Skeletal muscle cell (primary cell): Measurements from ENCODE around the gene FLG2.

Source experiments
- DNase-seq: peaks from one replicate; pipeline ENCODE4 v3.0.0-alpha.2; 2010; ENCODE audit warnings: low read depth
- H3K4me3 ChIP-seq: 2 replicates; pipeline ENCODE4 v1.5.1; 2011; ENCODE audit warnings: low read depth, mild to moderate bottlenecking, control low read depth, low read length, moderate library complexity

Gene FLG2

DNA sequence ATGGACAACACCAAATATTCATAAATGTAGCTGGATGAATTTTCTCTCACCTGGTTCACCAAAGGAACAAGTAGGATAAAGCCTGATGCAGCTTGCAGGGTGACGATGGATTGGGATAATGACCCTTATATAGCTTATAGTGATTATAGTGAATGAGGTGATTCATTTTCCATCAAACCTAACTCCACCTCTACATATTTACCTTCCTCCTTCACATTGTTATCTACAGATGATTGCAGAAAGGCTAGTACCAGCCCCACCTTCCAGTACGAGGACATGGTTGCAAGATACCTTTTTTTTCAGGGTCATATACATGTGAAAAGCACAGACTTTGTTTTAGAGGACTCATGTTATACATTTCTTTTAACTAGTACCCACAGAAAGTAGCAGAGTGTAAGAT is at the start of gene FLG2:
TSS of gene FLG2 (minus strand) at position 101 of the 400 bp plus-strand sequence. CDS start 1,122 bp downstream, outside the sequence.
- no peak for DNase-seq

DNA sequence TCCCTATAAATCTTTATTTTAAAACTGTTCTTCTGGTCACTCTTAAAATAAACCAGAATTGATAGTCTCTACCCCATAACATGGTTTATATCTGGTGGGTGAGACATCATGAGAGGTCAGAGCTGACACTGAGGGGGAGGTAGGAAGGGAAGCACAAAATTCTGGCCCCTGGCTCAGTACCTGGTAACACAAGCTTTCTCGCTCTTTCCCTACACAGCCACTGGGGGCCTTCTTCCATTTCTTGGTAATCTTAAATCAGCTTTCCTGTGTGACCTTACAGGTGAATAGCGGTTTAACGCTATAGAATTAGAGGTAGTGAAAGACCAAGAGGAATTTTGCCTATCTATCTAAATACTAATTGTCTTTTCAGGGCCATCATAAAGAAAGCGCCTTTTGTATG is 48.9 kb upstream of the FLG2 start:
- DNase-seq = no peak
- no peak overlapping the region for H3K4me3 ChIP-seq

More for the DNA sequence above, at the start of gene FLG2:
- H3K4me3 ChIP-seq = no peak within 1 kb of the TSS

DNA sequence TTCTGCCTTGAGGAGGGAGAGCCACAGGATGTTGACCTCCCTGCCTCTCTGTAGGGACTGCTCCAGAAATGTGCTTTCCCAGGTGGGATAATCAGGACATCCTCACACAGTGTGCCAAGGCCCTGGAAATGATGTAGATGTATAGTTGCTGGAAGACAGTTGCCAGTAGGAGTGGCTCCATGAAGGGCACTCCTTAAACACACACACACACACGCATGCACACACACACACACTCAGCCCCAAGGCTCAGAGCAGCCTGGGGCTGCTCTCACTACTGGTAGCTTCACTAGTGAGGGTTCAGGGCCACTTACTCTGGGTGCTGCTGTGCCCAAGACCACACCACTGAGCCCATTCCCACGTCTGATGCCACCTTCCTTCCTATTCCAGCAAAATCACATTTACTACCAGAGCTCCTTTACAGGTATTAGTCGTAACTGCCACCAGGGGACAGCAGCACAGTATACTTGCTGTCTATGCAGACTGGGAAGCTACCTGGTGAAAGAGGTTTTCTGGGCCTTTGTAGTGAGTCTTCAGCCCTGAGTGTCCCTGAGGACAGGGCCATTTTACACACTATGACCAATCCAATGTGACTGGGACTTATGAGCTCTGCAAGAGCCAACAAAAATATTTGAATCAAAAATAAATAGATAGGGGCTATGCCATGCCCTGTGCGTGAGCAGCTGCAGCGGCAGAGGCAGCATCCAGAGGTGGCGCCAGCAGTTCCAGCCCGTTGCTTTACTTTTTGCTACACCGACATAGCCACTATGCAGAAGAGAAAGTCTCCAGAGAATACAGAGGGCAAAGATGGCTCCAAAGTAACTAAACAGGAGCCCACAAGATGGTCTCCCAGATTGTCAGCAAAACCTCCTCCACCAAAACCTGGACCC is 39.2 kb upstream of the FLG2 start:
- no peak for DNase-seq
- H3K4me3 ChIP-seq = no peak overlapping the region

DNA sequence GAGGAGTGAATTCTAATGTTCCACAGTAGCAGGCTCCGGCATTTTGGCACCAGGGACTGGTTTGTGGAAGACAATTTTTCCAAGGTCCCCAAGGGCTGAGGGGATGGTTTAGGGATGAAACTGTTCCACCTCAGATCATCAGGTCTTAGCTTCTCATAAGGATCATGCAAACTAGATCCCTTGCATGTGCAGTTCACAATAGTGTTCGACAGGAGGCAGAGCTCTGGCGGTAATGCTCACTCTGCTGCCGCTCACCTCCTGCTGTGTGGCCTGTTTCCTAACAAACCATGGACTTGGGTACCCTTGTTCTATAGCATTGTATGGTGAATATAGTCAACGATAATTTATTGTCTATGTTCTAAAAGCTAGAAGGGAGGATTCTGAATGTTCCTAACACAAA is 37.7 kb upstream of the FLG2 start:
- no peak overlapping the region for H3K4me3 ChIP-seq

DNA sequence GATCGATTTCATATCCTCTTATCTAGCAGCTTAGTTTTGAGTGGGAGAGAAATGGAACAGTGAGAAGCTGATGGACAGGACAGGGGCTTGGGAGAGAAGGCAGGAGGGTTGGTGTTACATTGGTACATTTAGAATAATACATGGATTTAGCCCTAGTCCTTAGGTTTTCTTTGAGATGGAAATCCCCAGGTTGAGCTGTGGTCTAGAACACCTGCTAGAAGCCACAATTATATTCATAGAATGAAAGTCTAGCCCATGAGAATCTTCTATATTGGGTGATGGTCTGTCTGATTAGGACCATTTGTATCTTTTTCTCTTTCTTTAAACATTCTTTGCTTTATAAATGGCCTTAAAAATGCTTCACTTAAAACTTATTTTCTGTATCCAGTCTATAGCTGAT is 34.3 kb upstream of the FLG2 start:
- DNase-seq = no peak
- H3K4me3 ChIP-seq = no peak overlapping the region

More for the DNA sequence above, 37.7 kb upstream of the FLG2 start:
- no peak for DNase-seq

DNA sequence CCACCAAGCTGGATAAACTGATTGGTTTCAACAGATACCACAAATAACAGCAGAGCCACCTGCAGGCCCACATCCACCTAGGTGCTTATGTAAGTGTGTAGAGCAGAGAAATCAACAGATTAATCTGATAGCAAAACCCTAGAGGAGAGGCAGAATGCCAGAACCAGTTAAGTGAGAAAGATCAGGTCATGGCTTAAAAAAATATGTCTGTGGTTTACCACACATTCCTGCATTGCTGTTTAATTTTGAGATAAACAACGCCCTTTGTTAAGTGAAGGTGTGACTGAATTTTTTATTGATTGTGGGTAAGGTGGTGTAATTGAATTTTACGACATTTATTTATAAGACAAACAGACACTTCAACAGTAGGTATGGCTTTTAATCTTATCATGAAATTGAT is 33.1 kb upstream of the FLG2 start:
- H3K4me3 ChIP-seq = no peak overlapping the region
- DNase-seq = no peak

DNA sequence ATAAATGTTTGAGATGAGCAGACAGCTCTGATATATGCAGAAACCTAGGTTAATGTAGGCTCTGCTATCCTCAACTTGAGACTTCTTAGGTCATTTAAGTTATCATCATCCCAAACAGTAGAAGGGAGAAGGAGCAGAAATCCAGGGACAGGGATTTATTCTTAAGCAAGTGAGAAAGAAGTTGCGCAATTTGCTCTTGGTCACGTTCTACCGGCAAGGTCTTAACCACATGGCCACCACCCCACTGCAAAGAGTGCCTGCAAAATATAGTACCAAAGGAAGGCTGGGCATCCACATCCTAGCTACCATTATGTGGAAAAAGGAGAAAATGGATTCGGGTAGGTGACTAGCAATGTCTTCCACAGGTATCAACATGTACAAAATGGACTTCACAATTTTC is 29.1 kb upstream of the FLG2 start:
- no peak for DNase-seq
- no peak overlapping the region for H3K4me3 ChIP-seq

DNA sequence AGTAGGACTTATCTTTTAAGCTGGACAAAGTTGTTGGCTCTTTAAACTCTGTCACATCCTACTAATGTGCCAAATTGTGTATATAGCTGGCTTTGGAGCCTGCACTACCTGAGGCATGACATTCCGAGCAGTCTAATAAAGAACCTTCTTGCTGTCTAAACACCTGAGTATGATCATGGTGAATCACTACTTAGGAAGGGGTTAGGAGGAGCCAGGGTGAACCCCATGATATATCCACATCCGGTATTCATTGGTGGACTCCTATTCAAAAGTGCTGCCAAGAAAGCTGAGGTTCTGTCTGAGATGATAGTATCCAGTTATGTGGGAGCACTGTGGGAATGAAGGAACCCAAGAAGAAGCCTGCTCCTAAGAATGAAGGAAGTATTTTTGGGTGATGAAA is 27.1 kb upstream of the FLG2 start:
- DNase-seq = no peak
- H3K4me3 ChIP-seq = no peak overlapping the region

DNA sequence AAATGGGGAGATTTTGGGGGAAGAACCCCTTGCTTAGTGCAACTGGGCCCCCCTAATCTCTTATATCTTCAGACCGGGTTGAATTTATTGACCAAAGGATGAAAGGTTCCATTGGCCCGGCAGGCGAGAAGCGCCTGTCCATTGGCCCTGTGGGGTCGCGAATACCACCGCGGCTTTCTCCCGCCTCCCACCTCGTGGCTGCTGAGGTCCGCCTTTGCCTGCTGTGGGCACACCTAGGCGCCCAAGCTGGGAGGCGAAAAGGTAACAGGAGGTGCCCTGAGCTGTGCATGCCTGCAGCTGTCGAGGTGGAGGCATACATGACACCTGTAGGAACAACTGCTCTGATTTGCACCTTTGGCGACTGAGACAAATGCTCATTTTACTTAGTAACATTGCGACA is 21.1 kb upstream of the FLG2 start:
- no peak for DNase-seq
- no peak overlapping the region for H3K4me3 ChIP-seq

DNA sequence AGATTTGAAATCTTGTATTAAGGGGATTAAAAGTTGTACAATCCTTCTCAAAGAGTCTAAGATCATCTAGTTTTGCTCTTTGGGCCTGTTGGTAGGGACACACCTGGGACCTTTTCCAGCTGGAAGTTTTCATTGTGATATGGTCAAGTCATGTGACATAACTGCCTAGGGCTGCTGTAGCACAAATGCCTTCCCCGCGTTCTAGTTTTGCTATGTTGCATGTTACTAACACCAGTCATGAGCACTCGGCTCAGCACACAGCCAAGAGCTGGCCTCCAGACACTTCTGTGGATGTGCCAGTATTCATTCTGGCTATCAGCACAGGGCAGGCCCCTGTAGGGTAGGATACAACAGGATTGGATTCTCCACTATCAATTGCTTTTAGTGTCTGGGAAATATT is 14.6 kb upstream of the FLG2 start:
- no peak overlapping the region for H3K4me3 ChIP-seq
- no peak for DNase-seq

DNA sequence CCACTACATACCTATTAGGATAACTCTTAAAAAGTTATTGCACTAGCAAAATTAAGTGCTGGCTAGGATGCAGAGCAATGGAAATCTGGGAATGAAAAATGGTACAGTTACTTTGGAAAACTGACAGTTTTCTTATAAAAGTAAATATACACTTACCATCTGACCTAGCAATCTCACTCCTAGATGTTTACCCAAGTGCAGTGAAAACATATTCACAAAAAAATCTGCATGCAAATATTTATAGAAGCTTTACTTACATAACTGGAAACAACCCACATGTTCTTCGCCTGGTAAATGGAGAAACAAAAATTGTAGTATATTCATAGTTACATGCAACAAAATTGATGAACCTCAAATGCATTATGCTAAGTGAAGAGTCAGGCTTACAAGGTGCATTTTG is 12.9 kb upstream of the FLG2 start:
- no peak for DNase-seq
- H3K4me3 ChIP-seq = no peak overlapping the region

DNA sequence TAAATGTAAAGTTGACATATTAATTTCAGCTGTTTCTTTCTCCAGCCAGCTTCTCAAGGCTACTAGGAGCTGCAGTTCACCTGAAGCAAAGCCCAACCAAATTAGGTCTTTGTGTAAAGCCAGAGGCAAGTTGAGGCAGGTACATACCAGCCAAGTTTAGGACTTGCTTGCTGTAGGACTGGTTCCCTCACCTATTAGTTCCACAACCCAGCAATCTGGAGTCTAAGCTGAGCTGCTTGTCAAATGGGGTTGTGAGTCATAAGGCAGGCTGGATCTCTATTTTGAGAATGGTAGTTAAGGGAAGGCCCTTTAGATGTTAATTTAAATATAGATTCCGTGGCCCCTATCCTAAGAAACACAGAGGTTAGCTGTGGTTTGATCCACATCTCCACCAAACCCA is 7.6 kb upstream of the FLG2 start:
- H3K4me3 ChIP-seq = no peak overlapping the region
- DNase-seq = no peak

DNA sequence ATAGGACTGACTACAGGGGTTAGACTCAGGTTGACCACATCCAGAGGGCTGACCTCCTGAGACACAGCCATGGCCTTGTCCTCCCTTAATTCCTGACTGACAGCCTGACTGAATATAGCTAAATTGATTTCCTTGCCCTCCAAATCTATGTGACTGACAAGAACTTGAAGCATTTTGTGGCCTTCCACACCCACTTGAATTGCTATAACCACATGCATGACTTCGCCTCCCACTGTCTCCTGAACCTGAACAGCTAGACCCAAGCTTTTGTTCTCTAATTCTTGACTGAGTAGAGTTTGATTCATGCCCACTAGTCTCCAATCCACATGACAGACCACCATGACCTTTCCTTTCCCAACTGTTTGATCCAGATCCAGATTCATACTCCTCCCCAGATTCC is 3.1 kb downstream of the FLG2 start:
- no peak overlapping the region for H3K4me3 ChIP-seq
- DNase-seq = no peak

DNA sequence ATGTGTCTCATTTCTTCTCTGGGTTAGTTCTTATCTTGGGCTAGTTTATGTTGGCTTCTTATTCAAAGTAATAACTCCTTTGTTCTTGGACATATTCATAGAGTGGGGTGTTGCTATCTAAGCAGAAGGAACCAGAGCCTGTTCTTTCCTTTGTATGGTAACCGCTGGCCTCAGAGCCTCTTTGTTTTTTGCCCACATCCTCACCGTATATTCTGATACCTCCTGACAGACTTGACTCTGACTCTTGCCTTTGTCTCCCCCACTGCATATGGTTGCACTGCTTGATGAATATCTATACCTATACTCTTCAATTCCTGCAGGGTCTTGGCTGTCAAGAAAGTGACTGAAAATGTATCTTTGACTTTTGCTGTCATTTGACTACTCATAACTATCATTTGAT is 10.2 kb downstream of the FLG2 start:
- no peak overlapping the region for H3K4me3 ChIP-seq
- no peak for DNase-seq

DNA sequence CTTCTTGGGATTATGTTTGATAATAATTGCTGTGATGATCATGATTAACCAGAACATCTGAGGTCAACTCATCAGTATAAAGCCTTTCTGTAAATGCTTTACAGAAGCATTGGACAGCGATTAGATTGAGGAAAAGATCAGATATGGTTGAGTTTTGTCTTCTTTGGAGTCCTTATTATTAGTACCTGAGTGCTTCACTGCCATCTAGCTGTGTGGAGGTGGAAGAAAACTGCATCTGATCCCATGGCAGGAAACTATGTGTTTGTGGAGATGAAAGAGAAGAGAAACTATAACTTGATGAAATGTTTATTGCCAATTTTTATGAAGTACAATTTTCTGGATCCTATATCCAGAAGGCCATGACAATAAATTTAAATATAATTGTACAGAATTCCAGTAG is 11.4 kb downstream of the FLG2 start:
- no peak overlapping the region for H3K4me3 ChIP-seq
- no peak for DNase-seq

DNA sequence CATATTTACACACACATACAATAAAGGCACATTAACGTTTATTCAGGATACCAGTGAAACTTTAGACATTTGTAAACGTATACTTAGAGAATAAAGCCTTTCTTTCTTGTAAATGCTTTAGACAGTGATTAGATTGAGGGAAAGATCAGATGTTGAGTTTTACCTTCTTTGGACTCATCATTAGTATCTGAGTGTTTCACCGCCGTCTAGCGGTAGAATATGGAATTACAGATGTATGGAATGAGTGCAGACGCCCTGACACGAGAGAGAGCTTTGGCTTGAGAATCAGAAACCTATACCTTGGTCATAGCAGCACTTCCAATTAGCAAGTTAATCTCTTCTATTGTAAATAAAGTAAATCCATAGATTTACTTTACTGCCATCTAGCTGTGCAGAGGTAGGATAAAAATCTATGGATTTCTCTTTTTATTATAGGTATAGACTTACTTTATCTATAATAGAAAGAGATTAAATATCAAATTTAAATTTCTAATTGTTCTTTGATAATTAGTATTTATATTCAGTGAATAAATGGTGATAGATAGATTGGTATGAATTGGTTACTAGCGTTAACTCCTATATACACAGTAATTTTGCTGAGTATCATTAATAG is 12.6 kb downstream of the FLG2 start:
- no peak overlapping the region for H3K4me3 ChIP-seq
- peak; percentile 1 for DNase-seq

DNA sequence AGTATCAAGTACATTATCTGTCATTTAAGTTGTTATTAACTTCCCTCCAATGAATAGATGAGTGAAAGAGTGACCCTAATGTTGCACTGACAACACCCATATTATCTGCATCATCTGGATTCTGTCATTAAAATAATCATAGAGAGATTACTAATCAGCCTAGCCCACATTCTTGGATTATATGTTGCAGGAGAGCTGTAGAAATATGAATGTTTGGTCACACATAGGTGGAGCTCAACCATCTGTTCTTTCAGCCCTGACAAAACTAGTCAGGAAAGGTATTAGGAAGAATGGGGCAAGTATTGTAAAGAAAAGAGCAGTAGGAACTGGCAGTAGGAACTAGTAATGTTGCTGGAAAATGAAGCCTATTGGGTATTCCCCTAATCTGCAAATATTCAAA is 15.4 kb downstream of the FLG2 start:
- no peak for DNase-seq
- no peak overlapping the region for H3K4me3 ChIP-seq

DNA sequence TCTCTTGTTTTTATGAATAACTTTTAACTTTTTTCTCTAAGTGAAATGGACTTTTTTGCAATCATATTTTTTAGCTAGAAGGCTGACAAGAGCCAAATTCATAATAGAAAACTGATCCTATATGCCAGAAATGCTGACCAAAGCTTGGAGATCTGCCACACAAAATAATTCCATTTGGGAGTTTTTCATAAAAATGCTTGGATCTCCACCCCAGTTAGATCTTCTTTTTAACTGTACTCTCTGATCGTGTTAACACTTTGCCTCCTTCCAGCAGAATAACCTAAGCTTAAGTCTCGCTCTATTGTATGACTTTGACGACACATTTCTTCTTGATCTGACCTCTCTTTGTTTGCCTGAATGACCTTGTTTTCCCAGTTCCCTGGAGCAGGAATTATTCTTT is 16.8 kb downstream of the FLG2 start:
- H3K4me3 ChIP-seq = no peak overlapping the region
- no peak for DNase-seq

DNA sequence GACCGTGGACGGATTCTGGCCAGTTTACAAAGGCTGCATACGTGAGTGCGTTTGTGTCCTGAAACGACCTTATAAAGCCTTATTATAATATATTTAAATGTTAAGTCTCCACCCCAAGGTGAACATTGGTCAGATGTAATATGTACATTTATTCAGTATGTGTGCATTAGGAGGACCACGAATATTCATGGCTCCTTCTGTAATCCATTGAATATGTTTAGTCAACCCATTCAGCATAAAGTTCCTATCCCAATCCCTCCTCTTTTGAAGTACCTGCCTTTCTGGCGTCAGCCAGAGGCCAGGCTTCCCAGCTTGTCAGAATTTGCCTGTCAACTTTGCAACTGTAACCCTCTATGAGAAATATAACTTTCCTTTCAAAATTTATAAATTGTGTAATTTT is 24.4 kb downstream of the FLG2 start:
- DNase-seq = no peak
- H3K4me3 ChIP-seq = no peak overlapping the region

DNA sequence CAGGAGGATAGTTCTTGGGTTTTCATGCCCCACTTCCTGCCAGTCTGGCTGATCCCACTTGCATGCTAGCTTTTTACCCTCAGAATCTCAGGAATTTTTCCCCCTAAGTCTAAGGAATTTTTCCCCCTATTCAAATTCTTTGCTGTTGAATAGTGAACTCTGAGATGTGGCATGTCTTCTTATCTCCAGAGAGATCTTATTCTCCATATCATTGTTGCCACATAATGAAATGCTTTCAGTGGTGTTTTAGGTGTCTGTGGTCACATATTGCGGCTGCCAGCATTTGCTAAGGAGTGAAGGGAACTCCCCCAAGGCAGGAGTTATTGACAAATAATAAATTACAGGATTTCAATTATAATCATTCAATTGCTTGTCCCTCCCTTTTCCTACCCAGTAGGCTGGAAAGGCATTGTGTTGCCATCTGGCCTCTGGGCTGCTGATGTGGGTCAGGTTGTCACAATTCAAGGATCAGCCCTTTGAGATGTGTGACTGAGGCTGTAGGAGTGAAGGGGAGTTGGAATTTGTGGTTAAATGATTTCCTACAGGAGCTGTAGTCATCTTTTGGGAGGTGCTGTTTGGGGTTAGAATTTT is 30.9 kb downstream of the FLG2 start:
- DNase-seq = no peak
- H3K4me3 ChIP-seq = no peak overlapping the region

DNA sequence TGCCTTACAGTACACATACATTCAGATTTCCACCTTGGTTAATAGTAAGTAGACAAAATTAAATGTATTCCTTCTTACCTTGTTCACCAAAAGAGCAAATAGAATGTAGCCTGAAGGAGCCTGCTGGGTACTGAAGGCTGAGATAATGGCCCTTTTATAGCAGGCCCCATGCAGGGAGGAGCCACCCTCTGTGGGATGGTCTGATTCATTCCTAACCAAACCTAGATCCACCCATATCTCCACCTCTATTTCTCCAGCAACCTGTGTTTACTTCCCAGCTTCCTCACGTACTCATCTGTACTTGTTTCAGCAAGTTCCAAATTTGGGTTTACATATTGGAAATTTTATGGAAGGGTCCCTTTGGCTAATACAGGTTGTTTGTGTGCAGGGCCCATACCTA is 34.7 kb downstream of the FLG2 start, which contains the start of gene FLG:
TSS of gene FLG (minus strand) at position 129 of the 400 bp plus-strand sequence. CDS start 9,783 bp downstream, outside the sequence.
- no peak for DNase-seq
- H3K4me3 ChIP-seq = no peak within 1 kb of the TSS
